ENCODE measurements around the gene HERC2. TPM values are rescaled to one million over a fixed set of nuclear protein-coding genes. Genes with fewer than 3 reads are reported as not detected.

Gene HERC2
- total and polyA plus RNA-seq, 9 of the 15 experiments (the other 6 are each of a cell fraction or from before 2014, with no cell fraction given) = 10.6 to 84.0 (median 42.6) TPM

DNA sequence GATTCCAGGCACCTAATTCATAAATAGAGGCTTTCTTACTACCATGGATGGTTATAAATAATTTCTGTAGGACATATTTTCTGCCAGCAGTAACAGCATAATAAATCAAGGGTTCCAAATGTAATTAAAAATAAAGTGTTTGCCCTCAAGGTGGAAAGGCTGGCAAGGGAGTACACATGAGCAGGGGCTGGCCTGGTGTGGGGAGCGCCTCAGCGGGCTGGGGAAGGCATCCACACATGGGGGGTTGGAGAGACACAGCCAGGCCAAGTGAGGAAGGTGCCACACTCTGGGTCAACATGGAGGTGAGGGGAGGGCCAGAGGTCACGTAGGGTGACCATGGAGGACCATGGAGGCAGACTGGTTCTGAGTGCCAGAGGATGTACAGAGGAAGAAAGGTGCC, 157.1 kb downstream of the HERC2 start (continued):
- TF ChIP-seq RBBP5 (IDR thresholded peaks at IDR 0.05; ENCODE audit: borderline replicate concordance, insufficient read depth, low read length, poor library complexity, severe bottlenecking) (no peak), NBN (IDR thresholded peaks at IDR 0.05; ENCODE audit: low read depth) (no peak), E2F3 (CRISPR knock-in tag; IDR thresholded peaks at IDR 0.05) (no peak)

DNA sequence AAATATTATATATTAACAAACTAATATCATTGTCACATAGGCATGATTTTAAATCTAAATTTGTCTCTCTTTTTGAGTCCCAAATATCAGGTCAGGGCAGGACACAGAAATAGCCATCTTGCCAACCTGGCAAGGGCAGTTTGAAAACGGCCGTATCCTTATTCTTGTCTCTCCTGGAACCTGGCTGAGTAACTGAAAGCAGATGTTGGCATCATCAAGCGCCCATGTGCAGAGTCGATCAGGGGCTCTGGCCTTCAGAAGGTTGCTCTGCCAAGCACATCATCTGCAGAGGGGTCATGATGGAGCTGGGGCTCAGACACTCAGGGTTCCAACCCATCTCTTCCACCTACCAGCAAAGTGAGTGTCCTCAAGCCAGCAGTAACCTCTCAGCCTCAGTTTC, 167.7 kb downstream of the HERC2 start:
- Histone ChIP-seq H3K9ac (ENCODE audit: insufficient read depth in 1 of 2, low read depth in 2 of 2, low read length in 2 of 2) (no peak overlapping the region), H3K4me1 (replicated peaks in 1 of 2; ENCODE audit: control insufficient read depth in 2 of 2, insufficient read depth in 2 of 2, low read length in 2 of 2) (no peaks in the 10 kb centered on the region), H3K27me3 (ENCODE audit: control insufficient read depth in 2 of 2, insufficient read depth in 2 of 2, low read length in 2 of 2) (no peaks in the 10 kb centered on the region), H3K79me2 (ENCODE audit: control insufficient read depth, insufficient read depth, low read length) (peaks cover 15% of the 10 kb centered on the region), H2AFZ (ENCODE audit: low read depth, low read length) (no peak overlapping the region), H3K9me1 (ENCODE audit: control insufficient read depth, insufficient read depth, low read length) (no peaks in the 10 kb centered on the region), H3K4me3 (no peak overlapping the region), H4K20me1 (replicated peaks; ENCODE audit: control insufficient read depth, insufficient read depth, low read length) (no peaks in the 10 kb centered on the region), H3K4me2 (ENCODE audit: insufficient read depth, low read length) (no peak overlapping the region), H3K9me3 (replicated peaks; ENCODE audit: control insufficient read depth, insufficient read depth, low read depth, low read length) (peaks cover 4% of the 10 kb centered on the region; the same call in 1 of the 2 replicates), H3K27ac (ENCODE audit: extremely low read depth, low read depth, low read length) (no peak overlapping the region), H3K36me3 (ENCODE audit: control insufficient read depth, insufficient read depth, low read length) (peaks cover 23% of the 10 kb centered on the region; the same call in 2 of the 3 replicates)
- no peak for TF ChIP-seq ZNF347 (CRISPR knock-in tag; IDR thresholded peaks at IDR 0.05; ENCODE audit: low read depth)
- no peak for TF ChIP-seq ZNF354B (CRISPR knock-in tag; IDR thresholded peaks at IDR 0.05)
- TF ChIP-seq PHB (CRISPR knock-in tag; IDR thresholded peaks at IDR 0.05) = no peak
- no peak for TF ChIP-seq CHD1 (IDR thresholded peaks at IDR 0.05; ENCODE audit: low read length)
- TF ChIP-seq, protein P1, sequence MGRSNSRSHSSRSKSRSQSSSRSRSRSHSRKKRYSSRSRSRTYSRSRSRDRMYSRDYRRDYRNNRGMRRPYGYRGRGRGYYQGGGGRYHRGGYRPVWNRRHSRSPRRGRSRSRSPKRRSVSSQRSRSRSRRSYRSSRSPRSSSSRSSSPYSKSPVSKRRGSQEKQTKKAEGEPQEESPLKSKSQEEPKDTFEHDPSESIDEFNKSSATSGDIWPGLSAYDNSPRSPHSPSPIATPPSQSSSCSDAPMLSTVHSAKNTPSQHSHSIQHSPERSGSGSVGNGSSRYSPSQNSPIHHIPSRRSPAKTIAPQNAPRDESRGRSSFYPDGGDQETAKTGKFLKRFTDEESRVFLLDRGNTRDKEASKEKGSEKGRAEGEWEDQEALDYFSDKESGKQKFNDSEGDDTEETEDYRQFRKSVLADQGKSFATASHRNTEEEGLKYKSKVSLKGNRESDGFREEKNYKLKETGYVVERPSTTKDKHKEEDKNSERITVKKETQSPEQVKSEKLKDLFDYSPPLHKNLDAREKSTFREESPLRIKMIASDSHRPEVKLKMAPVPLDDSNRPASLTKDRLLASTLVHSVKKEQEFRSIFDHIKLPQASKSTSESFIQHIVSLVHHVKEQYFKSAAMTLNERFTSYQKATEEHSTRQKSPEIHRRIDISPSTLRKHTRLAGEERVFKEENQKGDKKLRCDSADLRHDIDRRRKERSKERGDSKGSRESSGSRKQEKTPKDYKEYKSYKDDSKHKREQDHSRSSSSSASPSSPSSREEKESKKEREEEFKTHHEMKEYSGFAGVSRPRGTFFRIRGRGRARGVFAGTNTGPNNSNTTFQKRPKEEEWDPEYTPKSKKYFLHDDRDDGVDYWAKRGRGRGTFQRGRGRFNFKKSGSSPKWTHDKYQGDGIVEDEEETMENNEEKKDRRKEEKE (IDR thresholded peaks at IDR 0.05; ENCODE audit: borderline replicate concordance in 1 of 2, control insufficient read depth in 1 of 2, low read depth in 2 of 2, low read length in 1 of 2) = no peak
- TF ChIP-seq L3MBTL2 (IDR thresholded peaks at IDR 0.05) = no peak
- TF ChIP-seq NBN (IDR thresholded peaks at IDR 0.05; ENCODE audit: low read depth) = no peak
- TF ChIP-seq PCBP1 (IDR thresholded peaks at IDR 0.05; ENCODE audit: low read depth, low read length, poor library complexity, severe bottlenecking) = no peak
- no peak for TF ChIP-seq ZHX1 (conservative IDR thresholded peaks at IDR 0.05; ENCODE audit: low read length)
- no peak for TF ChIP-seq CBFB (CRISPR knock-in tag; IDR thresholded peaks at IDR 0.05)
- DNase-seq (ENCODE audit: extremely low read depth in 1 of 4, low spot score in 3 of 4) = no peak
- intact Hi-C loops (cut with micrococcal nuclease) (no loop called here), in situ Hi-C loops (cut with MboI) (no loop called here)
- BruUV-seq (replicated peaks) = no TSS peak
- POLR2A ChIA-PET = interaction anchor here (1.3 kb wide), 1 partner anchor 13 kb away, joined by 4 read pairs; no protein-coding TSS in a partner anchor
- CTCF ChIA-PET (ENCODE audit: low intra/inter-chr PET ratio) = no interaction called here
- WGBS (ENCODE audit: insufficient coverage, low coverage, missing lambda C conversion rate) = 92% methylated on average over 4 of the region's 4 CpGs
- no peak for ATAC-seq
- FAIRE-seq = no peak
